GM21423 (cell line): ENCODE measurements around the gene CAPS.
"Not testable (repeated sequence)": the region's sequence is repeated elsewhere in the genome, so short reads cannot be mapped to it uniquely, and the experiment has no call there.

Source experiments
- ATAC-seq: cut with Tn5 transposase; IDR thresholded peaks from one replicate; pipeline ENCODE4 v1.9.1; 2021; ENCODE audit warnings: mild to moderate bottlenecking, moderate library complexity; ENCODE audit not compliant: unreplicated experiment

The CAPS gene

GRCh38 chr19:5954293-5954692, 40.2 kb downstream of the CAPS start:
- ATAC-seq: no peak

GRCh38 chr19:5955636-5955935, 41.5 kb downstream of the CAPS start:
- no peak for ATAC-seq

GRCh38 chr19:5956323-5956722, 42.3 kb downstream of the CAPS start:
- ATAC-seq: no peak

- no peak for ATAC-seq
Measured at GRCh38 chr19:5956728-5957127, 42.7 kb downstream of the CAPS start.

GRCh38 chr19:5957170-5957569, 43.1 kb downstream of the CAPS start:
- no peak for ATAC-seq

GRCh38 chr19:5958074-5958850, 44.2 kb downstream of the CAPS start:
- no peak for ATAC-seq

GRCh38 chr19:5958851-5959122, 44.7 kb downstream of the CAPS start:
- no peak for ATAC-seq

- ATAC-seq: no peak
Measured at GRCh38 chr19:5959260-5960004, 45.4 kb downstream of the CAPS start.

GRCh38 chr19:5960005-5961001, 46.2 kb downstream of the CAPS start:
- ATAC-seq: no peak

- ATAC-seq: not testable (repeated sequence)
Measured at GRCh38 chr19:5961641-5961968, 47.6 kb downstream of the CAPS start.

- ATAC-seq: peak; percentile 58
Measured at GRCh38 chr19:5961969-5962945, 48.2 kb downstream of the CAPS start.

- not testable (repeated sequence) for ATAC-seq
Measured at GRCh38 chr19:5963259-5963658, 49.2 kb downstream of the CAPS start.

- no peak for ATAC-seq
Measured at GRCh38 chr19:5963855-5964254, 49.8 kb downstream of the CAPS start.

GRCh38 chr19:5964816-5965565, 50.9 kb downstream of the CAPS start:
- ATAC-seq: no peak
